EL (cell line): ENCODE data around the gene HTR6.

Experiments used
- DNase-seq: peaks from one replicate; pipeline ENCODE4 v3.0.0-alpha.2; 2016

Gene HTR6

DNA sequence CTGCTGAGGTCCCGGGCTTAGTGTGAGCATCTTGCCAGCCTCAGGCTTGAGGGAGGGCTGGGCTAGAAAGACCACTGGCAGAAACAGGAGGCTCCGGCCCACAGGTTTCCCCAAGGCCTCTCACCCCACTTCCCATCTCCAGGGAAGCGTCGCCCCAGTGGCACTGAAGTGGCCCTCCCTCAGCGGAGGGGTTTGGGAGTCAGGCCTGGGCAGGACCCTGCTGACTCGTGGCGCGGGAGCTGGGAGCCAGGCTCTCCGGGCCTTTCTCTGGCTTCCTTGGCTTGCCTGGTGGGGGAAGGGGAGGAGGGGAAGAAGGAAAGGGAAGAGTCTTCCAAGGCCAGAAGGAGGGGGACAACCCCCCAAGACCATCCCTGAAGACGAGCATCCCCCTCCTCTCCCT, 7.2 kb upstream of the HTR6 start:
- DNase-seq, result no peak

DNA sequence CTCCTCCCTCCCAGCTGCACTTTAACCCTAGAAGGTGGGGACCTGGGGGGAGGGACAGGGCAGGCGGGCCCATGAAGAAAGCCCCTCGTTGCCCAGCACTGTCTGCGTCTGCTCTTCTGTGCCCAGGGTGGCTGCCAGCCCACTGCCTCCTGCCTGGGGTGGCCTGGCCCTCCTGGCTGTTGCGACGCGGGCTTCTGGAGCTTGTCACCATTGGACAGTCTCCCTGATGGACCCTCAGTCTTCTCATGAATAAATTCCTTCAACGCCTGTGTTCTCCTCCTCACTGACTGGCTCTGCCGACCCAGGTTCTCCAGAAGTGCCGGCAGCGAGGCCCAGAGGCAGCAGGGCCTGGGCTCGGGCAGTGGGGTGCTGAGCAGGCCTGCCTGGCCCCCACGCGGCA, 6.5 kb upstream of the HTR6 start:
- DNase-seq, result no peak

DNA sequence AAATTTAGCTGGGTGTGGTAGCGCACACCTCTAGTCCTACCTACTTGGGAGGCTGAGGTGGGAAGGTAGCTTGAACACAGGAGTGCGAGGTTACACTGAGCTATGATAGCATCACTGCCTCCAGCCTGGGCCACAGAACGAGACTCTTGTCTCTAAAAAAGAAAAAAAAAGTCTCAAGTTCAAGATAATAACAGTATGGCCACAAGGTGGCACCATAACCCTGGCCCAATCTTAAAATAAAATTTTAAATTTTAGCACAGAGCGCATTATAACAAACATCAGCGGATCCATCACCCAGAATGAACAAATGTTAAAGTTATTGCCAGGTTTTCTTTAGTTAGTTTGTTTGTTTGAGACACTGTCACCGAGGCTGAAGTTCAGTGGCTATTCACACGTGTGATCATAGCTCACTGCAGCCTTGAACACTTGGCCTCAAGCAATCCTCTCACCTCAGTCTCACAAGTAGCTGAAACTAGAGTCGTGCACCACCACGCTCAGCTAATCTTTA, 2.9 kb upstream of the HTR6 start:
- DNase-seq, result peak; percentile 51

DNA sequence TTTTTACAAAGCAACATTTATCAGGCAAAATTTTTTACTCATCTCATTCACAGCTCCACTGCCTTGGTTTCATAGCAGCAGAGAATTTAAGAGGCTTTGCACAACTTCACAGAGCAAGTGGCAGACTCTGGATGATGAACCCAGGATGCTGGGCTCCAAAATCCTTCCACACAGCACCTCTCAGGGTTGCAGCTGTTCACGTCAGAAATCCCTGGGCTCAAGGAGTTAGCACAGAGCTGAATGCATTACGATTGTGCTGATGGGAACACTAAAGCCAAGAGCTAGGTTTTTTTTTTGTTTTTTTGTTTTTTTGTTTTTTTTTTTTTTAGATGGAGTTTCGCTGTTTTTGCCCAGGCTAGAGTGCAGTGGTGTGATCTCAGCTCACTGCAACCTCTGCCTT, 2.4 kb upstream of the HTR6 start:
- no peak for DNase-seq

DNA sequence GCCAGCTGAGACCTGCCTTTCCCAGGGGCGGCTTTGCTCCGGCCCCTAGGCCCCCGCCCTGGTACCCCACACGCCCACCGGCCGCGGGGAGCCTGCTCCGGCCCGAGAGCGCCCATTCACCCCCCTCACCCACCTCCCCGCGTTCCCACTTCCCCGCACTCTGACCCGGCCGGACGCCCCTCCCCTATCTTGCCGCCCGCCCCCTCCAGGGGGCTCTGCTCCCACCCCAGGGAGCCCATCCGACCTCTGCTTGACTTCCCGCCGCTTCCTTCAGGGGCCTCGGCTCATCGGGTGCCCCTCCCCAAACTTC, 466 bp downstream of the HTR6 start:
- DNase-seq, result no peak

DNA sequence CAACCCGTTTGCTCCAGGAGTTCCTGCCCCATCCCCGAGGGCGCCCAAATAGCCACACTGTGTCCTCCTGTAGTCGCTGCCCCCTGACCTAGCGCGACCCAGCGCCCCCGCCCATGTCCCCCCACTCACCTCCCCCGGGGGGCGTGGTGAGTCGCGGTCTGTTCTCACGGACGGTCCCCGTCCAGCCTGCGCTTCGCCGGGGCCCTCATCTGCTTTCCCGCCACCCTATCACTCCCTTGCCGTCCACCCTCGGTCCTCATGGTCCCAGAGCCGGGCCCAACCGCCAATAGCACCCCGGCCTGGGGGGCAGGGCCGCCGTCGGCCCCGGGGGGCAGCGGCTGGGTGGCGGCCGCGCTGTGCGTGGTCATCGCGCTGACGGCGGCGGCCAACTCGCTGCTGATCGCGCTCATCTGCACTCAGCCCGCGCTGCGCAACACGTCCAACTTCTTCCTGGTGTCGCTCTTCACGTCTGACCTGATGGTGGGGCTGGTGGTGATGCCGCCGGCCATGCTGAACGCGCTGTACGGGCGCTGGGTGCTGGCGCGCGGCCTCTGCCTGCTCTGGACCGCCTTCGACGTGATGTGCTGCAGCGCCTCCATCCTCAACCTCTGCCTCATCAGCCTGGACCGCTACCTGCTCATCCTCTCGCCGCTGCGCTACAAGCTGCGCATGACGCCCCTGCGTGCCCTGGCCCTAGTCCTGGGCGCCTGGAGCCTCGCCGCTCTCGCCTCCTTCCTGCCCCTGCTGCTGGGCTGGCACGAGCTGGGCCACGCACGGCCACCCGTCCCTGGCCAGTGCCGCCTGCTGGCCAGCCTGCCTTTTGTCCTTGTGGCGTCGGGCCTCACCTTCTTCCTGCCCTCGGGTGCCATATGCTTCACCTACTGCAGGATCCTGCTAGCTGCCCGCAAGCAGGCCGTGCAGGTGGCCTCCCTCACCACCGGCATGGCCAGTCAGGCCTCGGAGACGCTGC, 1.1 kb downstream of the HTR6 start:
- DNase-seq, result no peak

DNA sequence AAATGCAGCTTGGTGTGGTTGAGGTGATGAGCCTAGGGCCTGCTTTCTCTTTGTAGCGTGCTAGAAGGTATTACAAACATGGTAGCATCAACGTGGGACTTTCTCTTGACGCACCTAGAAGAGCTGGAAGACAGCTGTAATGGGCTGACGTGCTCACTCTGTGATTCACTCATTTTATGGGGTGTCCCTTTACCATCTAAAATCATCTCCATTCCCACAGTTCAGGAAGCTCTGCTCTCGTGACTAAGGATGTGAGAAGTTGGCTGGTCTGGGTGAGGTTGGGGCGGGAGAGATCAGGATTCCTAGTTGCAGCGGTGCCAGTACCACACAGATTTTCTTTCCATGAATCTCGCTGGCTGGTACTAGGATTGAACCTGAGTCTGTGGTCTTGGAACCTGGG, 4.2 kb downstream of the HTR6 start:
- DNase-seq, result no peak

DNA sequence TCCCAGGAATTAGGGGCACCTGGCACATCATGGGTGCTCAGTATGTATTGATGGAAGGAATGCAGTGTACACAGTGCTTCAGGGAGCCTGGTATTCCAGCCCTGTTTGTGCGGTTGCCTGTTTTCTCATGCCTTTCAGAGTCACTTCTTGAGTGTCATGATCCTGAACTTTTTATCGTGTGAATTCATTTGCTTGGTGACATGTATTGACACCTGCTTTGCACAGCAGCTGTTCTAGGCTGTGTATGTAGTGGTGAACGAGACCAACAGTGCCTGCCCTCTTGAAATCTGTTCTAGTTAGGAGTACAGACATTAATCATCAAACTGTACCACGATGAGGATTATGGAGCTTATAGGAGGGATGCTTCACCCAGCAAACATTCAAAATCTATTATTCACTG, 6.1 kb downstream of the HTR6 start:
- DNase-seq, result no peak

DNA sequence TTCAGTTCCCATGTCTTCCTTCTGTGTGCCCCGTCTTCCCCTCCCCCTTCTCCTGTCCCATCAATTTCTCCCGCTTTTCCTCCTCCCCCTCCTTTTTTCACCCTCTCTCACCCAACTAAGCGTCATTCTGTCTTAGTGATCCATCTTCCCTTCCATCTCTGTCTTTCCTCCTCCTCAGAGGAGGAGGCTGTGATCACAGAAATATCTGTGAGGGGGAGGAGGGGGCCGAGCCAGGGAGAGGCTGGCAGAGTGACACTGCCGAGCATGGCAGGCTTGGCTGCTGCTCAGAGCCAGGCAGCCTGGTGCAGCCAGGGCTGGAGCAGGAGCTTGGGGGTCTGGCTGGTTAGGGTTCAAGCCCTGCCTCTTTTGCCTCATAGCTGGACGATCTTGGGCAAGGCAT, 7.6 kb downstream of the HTR6 start:
- no peak for DNase-seq

DNA sequence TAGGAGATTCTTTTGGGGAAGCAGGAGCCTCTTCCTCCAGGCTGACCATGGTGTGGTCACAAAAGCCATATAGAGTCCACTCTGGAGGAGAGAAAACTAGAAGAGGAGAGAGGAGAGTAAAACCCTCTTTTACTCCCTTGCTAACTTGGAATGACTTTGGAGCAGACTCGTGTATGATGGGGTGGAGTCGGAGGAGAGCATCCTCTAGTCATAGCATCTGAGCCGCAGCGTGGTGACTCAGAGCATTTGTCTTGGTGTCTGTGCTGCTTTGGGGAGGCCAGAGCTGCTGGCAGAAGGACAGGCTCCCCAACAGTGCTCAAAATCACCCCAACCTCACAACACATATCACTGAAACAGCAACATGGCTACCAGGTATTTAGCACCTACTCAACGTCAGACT, 11.1 kb downstream of the HTR6 start:
- DNase-seq, result no peak

DNA sequence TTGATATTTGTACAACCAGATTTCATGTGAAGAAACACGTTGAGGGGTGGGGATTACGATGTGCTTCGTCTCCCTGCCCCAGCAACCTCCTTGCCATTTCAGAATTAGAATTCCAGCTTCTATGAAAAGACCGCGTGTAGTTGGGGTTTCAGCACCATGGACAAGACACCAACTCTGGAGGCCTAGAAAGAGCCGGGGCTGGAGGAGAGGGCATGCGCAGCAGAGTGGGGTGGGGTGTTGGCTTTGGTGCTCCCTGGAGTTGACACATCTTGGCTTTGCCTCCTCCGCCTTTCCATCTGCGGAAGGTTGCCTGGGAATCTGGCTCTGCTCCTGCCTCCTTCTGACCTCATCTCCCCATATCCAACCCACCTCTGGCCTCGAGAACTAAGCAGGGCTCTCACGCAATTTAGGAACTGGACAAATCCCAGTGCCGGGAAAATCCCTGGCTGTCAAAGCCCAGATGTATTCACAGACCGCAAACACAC, 11.8 kb downstream of the HTR6 start:
- DNase-seq, result peak; percentile 36

DNA sequence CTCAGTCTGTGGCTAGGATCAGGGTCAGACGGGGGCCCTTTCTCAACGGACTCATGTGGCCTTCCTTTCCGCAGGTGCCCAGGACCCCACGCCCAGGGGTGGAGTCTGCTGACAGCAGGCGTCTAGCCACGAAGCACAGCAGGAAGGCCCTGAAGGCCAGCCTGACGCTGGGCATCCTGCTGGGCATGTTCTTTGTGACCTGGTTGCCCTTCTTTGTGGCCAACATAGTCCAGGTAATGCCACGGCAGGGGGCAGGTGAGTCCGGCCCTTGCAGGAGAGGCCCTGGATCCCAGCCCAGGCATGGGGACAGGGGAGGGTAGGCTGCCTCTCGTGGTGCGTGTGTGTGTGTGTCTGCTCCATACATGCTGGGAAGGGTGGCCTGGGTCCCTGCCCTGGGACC, 13.8 kb downstream of the HTR6 start:
- DNase-seq, result no peak

DNA sequence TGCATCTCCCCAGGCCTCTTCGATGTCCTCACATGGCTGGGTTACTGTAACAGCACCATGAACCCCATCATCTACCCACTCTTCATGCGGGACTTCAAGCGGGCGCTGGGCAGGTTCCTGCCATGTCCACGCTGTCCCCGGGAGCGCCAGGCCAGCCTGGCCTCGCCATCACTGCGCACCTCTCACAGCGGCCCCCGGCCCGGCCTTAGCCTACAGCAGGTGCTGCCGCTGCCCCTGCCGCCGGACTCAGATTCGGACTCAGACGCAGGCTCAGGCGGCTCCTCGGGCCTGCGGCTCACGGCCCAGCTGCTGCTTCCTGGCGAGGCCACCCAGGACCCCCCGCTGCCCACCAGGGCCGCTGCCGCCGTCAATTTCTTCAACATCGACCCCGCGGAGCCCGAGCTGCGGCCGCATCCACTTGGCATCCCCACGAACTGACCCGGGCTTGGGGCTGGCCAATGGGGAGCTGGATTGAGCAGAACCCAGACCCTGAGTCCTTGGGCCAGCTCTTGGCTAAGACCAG, 14.3 kb downstream of the HTR6 start:
- no peak for DNase-seq

DNA sequence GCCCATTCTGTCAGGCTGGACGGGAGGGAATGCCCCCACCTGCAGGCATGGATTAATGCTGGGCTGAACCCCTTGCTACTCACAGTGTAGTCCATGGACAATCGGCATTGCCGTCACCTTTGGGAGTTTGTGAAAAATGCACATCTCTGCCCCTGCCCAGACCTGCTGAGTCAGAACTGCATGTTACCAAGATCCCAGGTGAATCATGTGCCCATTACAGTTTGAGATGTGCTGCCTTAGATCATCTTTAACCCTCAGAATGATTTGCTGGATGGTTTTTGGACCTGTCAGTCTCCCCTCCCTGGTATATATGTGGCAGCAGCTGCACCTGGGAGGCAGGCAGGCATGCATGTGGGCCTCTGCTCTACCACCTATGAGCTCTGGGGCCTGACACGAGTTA, 15.0 kb downstream of the HTR6 start:
- no peak for DNase-seq

DNA sequence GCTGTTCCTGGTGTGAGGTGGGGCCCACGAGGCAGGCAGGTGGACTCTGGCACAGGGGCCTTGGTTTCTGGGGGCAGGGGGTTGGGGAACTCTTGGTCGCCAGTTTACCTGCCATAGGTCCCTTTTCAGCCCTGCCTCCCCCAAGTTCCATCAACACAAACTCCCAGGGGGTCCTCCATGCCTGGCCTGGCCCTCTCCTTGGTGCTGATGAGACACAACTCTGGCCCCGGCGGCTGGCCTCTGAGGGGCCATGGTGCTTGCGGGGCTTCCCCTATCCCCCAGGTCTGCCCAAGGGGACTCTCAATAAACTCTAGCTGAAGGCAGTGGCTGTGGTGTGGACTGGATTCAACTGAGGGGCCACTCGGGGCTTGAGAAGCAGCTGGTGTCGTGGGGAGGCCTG, 16.0 kb downstream of the HTR6 start:
- DNase-seq, result no peak

DNA sequence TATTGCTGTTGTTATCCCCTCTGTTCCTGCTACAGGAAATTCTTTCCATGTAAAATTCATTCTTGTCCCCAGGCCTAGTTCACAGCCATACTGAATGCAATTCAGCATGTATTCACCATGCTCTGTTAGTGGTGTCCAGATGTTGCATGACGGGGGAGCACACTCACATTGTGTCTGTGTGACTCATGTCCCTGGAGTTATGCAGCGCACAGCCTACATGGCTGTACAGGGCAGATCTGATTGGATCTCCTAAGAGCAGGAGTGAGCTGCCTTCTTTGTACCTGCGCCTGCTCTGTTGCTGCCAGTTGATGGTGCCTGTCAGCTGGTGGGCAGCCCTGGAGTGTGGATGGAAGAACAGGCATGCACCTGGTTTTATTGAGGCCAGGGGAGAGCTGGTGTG, 17.6 kb downstream of the HTR6 start:
- peak; percentile 86 for DNase-seq

DNA sequence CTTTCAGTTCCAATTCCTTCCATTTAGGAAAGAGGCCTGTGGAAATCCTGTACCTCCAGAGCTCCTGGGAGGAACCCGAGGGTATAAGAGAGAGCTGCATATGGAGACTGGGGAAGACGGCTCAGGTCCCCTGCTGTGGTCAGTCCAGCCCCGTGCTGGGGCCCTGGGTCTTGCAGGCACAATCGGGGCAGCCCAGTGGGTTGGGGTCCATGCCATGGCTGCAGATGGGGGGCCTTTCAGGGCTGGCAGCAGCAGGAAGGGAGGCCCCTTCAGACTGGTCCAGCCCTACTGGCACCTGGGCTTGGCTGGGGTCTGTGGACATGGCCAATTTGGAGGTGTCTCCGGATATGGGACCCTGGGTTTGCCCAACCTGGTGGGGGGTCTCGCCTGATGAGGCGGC, 18.2 kb downstream of the HTR6 start:
- no peak for DNase-seq

DNA sequence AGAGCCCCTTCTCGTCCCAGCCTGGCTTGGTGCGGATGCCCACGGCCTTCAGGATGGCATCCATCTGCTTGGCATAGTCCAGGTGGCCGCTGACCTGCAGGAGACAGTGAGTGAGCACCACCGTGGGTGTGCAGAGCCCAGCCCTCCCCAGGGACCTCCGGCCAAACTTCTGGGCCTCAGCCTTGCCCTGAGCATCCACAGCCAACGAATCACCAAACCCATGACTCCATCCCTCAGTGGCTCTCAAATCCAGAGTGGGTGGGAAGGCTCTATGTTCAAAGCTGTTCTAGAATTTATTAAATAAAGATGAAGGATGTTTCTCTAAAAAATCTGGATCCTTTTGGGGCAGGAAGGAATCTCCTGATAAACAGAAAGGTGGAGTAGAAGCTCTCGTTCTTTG, 18.7 kb downstream of the HTR6 start:
- no peak for DNase-seq

DNA sequence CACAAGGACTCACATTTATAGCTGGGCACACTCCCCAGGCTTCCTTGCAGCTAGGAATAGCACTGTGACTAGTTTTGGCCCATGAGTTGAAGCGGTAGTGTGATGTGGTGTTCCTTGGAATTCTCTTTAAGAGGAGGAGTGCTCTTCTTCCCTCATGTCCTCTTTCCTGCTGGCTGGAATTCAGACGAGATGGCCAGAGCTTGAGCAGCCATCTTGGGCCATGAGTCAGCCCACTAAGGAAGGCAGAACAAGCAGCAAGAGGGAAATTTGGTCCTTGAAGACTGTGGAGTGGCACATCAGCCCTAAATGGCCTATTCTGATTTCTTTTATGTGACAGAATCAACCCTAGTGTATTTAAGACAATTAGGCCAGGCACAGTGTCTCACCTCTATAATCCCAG, 20.0 kb downstream of the HTR6 start:
- no peak for DNase-seq

DNA sequence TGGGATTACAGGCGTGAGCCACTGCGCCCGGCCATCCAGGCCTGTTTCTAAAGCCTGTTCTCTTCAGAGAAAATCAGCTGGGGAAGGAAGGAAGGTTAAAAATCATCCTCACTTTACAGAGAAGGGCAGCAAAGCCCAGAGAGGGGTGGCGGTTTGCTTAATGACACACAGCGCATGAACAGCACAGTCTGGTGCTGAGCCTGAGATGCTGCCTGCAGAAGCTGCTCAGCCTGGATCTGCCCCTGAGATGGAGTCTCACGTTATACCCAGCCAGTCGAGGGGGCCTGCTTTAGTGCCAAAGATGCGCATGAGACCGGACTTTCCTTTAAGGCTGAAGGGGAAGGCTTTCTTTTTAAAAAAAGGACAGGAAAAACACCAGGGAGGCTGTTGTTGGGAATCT, 21.3 kb downstream of the HTR6 start:
- no peak for DNase-seq

DNA sequence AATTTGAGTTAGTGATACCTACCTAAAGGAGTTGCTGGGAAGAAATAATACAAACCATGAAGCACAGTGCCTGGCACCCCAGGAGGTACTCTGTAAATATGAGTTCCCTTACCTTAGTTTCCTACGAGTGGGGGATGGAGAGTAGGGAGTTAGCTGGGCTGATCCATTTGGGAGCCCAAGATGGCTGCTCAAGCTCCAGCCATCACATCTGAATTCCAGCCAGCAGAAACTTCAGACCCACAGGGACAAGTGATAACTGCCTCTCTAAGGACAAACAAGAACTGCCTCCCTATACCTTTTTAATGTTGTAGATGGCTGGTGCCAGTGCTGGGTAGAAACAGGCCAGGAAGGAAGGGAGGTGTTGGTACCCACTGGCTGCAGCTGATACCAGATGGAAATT, 22.7 kb downstream of the HTR6 start:
- no peak for DNase-seq

DNA sequence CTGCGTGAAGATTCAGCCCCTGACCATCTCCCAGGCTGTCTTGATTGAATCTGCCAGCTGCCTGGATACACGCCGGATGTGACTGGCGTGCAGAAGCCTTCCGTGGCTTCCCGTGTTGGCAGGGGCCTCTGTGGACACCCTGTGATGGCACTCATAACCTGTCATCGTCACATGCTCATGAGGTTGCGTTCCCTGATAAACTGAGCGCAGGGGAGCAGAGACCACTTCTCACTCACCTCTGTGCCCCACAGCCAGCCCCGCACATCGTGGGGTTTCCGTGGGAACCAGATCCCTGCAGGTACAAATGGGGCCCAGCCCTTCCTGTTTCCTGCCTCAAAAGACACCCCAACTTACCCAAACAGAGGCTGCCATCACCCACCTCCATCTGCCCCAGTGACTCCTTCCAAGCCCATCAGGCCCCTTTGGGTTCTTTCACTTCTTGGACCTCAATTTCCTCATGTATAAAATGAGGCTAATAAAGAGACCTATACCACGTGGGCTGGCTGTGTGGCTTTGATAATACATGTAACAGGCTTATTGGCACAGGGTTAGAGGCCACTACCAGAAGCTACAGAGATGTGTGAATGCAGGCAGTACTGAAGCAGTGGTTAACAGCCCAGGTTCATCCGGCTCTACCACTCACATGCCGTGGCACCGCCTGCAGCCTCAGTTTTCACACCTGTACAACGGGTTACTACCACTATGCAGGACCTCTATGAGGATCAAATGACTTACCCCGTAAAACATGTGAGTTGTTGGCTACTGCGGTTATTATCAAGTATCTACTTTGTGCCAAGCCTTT, 23.6 kb downstream of the HTR6 start:
- DNase-seq, result no peak

DNA sequence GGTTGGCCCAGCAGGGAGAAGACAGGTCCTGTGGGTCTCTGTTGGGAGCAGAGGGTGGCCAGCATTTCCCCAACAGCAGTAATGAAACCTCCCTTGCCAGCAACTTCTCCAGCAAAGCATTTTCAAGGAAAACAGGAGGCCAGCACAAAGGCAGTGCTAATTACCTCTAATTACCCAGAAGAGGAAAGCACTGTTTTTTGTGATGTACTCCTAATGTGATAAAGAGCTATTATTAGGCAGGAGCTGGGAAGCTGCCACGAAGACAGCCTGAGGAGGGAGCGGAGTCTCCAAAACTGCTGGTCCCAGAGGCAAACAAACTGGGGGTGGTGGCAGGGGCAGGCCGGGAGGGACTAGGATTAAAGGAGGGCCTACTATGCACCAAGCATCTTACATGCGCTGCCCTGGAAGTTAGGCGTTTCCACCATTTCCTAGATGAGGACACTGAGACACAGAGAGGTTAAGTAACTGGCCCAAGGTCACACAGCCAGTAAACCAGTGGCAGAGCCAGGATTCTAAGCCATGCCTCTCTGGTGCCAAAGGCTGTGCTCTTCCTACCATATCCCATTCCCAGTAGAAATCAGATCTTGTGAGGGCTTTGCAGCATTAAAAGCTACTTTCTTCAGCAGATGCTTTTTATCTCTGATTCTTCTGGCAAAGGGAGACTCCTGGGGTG, 24.5 kb downstream of the HTR6 start:
- no peak for DNase-seq
